GM18502 (cell line): ENCODE data around the gene PTPRT.

Experiments used
- ATAC-seq: cut with Tn5 transposase; IDR thresholded peaks from one replicate; pipeline ENCODE4 v1.9.1; 2021; ENCODE audit warnings: mild to moderate bottlenecking; ENCODE audit not compliant: unreplicated experiment, poor library complexity

The PTPRT gene

GRCh38 chr20:43034981-43035724 lies 154.6 kb downstream of the PTPRT start:
- ATAC-seq: no peak

GRCh38 chr20:43032459-43032858 lies 157.2 kb downstream of the PTPRT start:
- ATAC-seq: no peak

GRCh38 chr20:43029176-43029575 lies 160.5 kb downstream of the PTPRT start:
- ATAC-seq: no peak

- ATAC-seq: no peak
These were observed 161.2 kb downstream of the PTPRT start for GRCh38 chr20:43028470-43028869.

GRCh38 chr20:43023836-43024235 lies 165.9 kb downstream of the PTPRT start:
- no peak for ATAC-seq

- ATAC-seq: no peak
These were observed 167.1 kb downstream of the PTPRT start for GRCh38 chr20:43022568-43022967.

GRCh38 chr20:43022081-43022480 lies 167.6 kb downstream of the PTPRT start:
- no peak for ATAC-seq

- no peak for ATAC-seq
These were observed 172.3 kb downstream of the PTPRT start for GRCh38 chr20:43017241-43018030.

GRCh38 chr20:43016257-43016656 lies 173.4 kb downstream of the PTPRT start:
- no peak for ATAC-seq

- ATAC-seq: no peak
These were observed 174.1 kb downstream of the PTPRT start for GRCh38 chr20:43015566-43015965.

- ATAC-seq: no peak
These were observed 175.5 kb downstream of the PTPRT start for GRCh38 chr20:43014206-43014605.

- ATAC-seq: no peak
These were observed 178.2 kb downstream of the PTPRT start for GRCh38 chr20:43011491-43011890.

- ATAC-seq: no peak
These were observed 180.2 kb downstream of the PTPRT start for GRCh38 chr20:43009532-43009931.

- ATAC-seq: no peak
These were observed 182.2 kb downstream of the PTPRT start for GRCh38 chr20:43007525-43007924.

GRCh38 chr20:43006651-43007375 lies 182.9 kb downstream of the PTPRT start:
- ATAC-seq: no peak

- no peak for ATAC-seq
These were observed 186.3 kb downstream of the PTPRT start for GRCh38 chr20:43003318-43003944.

GRCh38 chr20:42996141-42996540 lies 193.6 kb downstream of the PTPRT start:
- ATAC-seq: no peak

- no peak for ATAC-seq
These were observed 201.4 kb downstream of the PTPRT start for GRCh38 chr20:42988319-42988718.

GRCh38 chr20:42987376-42988114 lies 202.2 kb downstream of the PTPRT start:
- ATAC-seq: no peak
